ENCODE data around the gene ITSN1.

DNA sequence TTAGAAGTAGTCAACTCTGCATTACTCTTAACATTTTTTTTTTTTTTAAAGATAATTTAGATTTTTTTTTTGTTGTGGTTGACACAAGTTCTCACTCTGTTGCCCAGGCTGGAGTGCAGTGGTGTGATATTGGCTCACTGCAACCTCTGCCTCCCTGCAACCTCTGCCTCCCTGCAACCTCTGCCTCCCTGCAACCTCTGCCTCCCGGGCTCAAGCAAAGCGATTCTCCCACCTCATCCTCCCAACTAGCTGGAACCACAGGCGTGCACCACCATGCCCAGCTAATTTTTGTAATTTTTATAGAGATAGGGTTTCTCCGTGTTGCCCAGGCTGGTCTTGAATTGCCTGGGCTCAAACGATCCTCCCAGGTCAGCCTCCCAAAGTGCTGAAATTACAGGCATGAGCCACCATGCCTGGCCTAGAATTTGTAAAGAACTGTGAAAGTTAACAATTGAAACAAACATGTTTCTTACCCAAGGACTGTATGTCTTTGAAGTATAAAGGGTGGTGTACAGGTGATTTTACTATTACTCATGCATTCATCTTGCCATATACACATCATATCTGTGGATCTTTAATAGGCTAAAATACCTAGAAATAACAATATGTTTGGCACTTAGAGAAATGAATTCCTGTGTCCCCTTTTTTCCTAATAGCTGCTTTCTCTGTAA is 158.6 kb downstream of the ITSN1 start:
- TF ChIP-seq, protein P1, sequence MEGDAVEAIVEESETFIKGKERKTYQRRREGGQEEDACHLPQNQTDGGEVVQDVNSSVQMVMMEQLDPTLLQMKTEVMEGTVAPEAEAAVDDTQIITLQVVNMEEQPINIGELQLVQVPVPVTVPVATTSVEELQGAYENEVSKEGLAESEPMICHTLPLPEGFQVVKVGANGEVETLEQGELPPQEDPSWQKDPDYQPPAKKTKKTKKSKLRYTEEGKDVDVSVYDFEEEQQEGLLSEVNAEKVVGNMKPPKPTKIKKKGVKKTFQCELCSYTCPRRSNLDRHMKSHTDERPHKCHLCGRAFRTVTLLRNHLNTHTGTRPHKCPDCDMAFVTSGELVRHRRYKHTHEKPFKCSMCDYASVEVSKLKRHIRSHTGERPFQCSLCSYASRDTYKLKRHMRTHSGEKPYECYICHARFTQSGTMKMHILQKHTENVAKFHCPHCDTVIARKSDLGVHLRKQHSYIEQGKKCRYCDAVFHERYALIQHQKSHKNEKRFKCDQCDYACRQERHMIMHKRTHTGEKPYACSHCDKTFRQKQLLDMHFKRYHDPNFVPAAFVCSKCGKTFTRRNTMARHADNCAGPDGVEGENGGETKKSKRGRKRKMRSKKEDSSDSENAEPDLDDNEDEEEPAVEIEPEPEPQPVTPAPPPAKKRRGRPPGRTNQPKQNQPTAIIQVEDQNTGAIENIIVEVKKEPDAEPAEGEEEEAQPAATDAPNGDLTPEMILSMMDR (IDR thresholded peaks at IDR 0.05 in 4 of 5, conservative IDR thresholded peaks at IDR 0.05 in 1 of 5), result no peak
- no peak for TF ChIP-seq POLR2A (IDR thresholded peaks at IDR 0.05)

Data from gastrocnemius medialis (tissue), 4 donors.